SKM-1 treated with dmso at 0.1 percent for 144 hours (cell line): ENCODE results near the gene MYO16.
"Not testable (repeated sequence)": the region's sequence is repeated elsewhere in the genome, so short reads cannot be mapped to it uniquely, and the experiment has no call there.

Experiments
- DNase-seq: peaks from one replicate; lab custom pipeline; 2025; ENCODE audit not compliant: unreplicated experiment; lab: John Stamatoyannopoulos, UW

The MYO16 gene

GRCh38 chr13:109033090-109033489 lies 403.7 kb downstream of the MYO16 start:
- DNase-seq, result no peak

- DNase-seq, result no peak
Observed at GRCh38 chr13:109036078-109036780, 406.8 kb downstream of the MYO16 start.

GRCh38 chr13:109043636-109044035 lies 414.2 kb downstream of the MYO16 start:
- DNase-seq, result no peak

DNA sequence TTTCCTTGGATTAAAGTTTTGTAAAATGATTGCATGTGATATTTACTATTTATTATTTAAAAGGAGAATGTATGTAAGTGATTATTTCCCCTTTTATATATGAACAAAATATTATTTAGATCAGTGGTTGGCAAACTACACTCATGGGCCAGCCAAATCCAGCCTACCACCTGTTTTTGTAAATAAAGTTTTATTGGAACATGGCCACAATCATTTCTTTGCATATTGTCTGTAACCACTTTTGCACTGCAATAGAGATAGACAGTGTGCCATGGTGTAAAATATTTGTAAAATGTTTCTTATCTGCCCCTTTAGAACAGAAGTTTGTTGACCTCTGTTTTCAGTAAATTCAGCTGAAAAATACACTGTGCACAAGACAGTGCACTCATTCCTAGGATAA lies 426.4 kb downstream of the MYO16 start:
- DNase-seq, result no peak

DNA sequence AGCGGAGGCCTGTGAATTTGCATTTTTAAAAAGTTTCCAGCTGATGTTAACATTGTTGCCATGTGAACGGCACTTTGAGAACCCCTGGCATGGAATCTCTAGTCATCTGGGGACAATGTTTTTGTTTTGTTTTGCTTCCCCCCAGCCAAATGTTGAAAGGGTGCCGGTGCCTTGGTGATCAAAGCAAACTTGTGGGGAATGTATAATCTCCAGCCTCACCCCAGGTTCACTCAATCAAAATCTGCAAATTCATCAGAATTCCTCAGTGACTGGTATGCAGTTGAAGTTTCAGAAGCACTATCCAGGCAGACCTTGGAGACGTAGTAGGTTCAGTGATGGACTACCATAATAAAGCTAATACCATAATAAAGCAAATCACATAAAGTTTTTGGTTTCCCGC lies 428.7 kb downstream of the MYO16 start:
- no peak for DNase-seq

GRCh38 chr13:109072505-109072904 lies 443.1 kb downstream of the MYO16 start:
- no peak for DNase-seq

- DNase-seq, result no peak
Observed at GRCh38 chr13:109074436-109074835, 445.0 kb downstream of the MYO16 start.

DNA sequence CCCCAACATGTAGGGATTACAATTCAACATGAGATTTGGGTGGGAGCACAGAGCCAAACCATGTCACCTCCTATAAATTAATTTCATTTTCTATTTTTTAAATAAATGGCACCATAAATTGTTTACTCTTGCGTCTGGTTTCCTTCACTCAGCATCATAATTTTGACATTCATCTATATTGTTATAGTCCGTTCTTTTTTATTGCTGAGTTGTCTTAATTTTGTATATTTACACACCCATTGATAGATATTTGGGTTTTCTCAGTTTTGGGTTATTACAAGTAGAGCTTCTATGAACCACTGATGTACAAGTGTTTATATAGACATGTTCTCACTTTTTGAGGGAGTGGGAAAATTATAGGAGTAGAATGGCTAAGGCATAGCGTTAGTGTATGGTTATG lies 445.4 kb downstream of the MYO16 start:
- DNase-seq, result no peak

DNA sequence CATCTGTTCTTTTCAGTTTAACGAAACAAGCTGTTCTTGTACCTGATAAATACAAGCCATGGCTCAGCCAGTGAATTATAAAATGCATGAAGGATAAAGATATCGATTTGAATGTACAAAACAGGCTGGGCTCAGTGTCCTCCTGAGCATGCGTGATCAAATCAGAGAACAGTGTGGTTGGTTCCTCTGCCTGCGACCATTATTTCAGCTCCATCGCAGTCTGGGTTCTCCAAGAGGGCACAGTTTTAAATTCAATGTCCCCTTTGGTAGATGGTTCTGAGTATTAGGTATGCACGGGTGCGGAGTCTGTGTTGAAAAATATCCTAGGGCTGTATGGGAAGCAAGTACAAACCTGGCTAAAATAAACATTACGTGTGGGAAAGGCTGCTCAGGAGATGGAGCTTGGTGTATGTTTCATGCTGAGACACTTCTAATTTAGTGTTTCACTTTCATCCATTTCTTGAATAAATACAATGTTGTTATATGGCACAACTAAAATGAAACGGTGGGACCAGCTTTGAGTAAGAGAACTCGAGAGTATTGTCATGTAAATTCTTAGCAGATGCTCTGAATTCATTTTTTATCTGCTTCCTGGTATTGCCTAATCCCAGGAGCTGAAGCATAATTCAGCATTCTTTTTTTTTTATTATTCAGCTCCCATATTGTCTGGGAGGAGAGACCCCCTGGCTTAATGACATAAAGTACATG lies 458.7 kb downstream of the MYO16 start:
- DNase-seq, result no peak

DNA sequence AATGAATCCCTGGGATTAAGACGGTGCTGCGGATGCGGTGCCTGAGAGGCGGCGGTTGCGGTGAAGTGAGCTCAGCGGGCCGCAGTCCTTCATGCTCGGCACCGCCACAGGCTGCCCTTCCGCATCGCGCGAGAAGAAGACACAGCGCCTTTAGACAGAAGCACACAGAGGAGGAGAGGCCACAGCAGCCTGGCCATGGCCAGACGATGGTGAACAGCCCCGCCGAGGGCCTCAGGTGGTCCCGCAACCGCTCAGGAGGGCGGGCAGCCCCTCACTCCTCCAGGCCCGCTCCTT lies 459.2 kb downstream of the MYO16 start:
- DNase-seq, result no peak

DNA sequence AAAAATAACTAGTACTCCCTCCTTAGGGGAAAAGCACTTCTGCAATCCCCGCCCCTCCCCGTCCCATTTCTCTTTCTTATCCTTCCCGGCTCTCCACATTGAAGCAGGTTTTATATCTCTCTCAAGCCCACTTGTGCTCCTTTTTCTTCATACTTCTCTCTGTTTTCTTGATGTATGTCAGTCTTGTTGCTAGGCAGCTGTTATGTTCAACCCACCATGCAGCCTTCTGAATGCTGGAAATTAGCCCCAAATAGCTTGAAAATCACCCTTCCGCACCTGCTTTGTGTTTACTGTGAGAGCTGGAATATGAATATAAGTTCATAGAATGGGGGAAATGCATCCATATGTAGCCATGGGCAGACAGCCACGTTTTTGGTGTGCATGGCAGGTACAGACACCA lies 461.4 kb downstream of the MYO16 start:
- no peak for DNase-seq

DNA sequence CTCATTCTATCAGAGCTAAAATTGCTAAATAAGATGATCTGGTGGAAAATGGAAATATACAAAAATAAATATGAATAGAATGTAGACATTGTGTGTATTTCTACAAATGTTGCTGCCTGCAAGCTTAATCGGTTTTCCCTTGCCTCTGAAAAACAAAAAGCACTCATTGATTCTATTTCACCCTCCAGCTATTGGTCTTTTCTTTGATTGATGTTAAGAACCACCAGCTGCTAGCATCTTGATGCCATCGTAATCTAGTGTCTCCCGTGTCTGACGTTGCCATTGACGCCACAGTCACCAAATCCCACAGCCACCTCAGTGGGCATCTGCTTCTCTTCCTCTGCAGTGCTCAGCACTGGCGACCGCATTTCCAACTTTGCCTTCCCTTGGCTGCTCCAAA lies 461.8 kb downstream of the MYO16 start:
- DNase-seq, result no peak

- not testable (repeated sequence) for DNase-seq
Observed at GRCh38 chr13:109092186-109092585, 462.8 kb downstream of the MYO16 start.

DNA sequence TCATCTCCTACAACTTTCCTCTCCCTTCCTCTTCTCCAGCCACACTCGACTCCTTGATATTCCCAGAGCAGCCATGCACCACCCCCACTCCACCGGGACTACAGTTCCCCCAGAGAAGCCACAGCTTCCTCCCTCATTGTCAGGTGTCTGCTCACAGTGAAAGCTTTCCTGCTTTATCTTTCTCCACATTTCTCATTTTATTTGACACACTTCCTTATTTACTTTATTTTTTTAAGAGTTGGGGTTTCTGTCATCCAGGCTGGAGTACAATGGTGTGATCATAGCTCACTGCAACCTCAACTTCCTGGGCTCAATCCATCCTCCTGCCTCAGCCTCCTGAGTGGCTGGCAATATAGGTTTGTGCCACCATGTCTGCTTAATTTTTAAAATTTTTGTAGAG lies 464.6 kb downstream of the MYO16 start:
- peak; percentile 2 for DNase-seq

DNA sequence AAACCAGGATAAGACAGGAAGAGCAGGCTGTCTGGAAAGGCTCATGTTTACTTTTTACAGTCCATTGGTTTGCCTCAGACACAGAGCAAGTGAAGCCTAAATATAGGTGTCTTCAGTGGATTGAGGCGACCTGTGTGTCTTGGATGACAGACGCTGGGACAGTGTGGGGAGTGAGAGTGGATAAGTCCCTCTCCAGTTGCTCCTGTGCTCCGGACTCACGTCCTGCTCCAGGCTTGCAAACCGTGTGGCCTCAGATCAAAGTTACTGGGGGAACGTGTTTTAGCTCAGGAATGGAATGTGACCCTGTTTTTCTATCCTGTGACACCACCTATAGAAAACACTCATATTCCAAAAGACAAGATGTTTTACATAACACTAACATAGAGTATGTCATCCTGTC lies 465.7 kb downstream of the MYO16 start:
- no peak for DNase-seq

GRCh38 chr13:109096101-109096500 lies 466.7 kb downstream of the MYO16 start:
- no peak for DNase-seq

DNA sequence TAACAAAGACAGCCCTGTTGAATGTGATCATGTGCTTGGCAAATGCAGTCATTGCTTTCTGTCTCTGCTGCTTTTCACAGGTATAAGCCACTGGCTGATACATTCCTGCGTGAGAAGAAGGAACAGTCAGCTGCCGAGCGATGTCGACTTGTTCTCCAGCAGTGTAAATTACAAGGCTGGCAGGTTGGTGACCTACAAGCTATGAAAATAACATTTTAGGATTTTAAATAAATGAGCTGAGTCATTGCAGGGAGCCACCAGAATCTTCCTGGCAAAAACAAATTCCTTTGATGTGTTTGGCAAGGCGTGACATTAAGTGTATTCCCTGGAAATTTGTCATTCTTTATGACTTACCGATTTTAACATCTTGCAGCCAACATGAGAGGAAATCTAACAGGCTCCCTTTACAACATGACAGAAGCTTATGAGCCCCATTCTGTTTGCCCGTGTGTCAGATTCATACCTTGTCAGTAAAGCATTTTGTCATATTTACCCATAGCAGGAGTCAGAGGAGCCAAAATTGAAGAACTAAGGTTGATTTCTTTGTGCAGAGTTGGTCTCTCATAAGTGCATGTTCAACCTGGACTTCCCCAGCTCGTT lies 471.4 kb downstream of the MYO16 start:
- no peak for DNase-seq

DNA sequence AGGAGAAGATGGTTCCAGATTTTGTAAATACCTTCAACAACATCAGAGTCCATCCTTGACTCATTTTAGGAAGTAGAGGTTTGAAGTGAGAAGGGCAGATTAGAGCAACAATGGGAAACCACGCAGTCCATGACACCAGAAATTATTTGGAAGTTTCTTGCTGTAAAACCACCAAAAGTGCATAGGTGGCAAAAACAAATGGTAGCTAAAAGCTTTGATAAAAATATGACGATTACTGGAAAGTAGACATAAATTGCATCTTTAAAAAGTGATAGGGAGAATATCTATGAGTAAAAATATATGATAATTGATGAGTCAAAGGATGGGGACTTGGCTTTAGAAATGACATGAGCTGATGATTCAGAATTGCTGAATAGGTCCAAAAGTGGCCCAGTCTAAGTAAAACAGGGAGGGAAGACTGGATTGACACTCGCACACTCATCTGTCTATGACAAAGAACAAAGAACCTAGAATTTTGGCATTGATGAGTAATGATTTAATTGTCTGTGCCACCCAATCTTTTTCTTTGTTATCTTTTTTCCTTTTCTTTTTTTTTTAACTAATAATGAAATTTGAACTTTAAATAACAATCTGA lies 472.2 kb downstream of the MYO16 start:
- DNase-seq, result no peak

DNA sequence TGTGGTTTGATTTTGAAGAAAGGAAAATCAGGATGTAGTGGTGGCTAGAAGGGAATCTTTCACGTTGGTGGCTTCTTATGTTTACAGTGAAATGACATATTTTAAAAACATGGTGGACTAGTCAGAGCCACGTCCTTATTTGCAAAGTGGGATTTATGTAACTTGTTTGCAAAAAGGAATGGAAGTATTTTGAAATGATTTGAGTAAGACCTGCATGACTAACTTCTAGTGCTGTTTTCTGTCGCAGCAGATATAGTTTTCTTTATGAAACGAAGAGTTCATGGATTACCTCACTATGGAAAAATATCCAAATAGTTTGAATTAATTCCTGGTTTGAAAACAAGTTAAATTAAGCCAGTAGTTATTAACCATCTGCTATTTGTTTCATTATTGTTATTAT lies 476.5 kb downstream of the MYO16 start:
- no peak for DNase-seq

DNA sequence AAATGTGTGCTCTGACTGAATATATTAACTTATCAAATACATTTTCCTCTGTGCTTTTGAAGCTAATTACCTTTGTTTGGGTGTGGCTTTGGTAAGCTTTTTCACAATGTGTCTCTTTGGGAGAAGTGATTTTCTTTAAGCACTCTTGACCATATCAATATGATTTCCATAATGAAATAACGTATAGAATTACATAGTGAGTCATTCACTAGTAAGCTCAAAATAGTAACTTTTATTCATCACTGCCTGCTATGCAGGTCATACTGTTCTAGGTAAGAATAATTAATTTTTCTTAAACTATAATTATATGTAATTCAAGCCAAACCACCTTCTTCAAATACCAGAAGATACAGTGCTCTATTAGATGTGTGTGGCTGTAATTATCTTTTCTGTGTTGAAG lies 480.7 kb downstream of the MYO16 start:
- no peak for DNase-seq

DNA sequence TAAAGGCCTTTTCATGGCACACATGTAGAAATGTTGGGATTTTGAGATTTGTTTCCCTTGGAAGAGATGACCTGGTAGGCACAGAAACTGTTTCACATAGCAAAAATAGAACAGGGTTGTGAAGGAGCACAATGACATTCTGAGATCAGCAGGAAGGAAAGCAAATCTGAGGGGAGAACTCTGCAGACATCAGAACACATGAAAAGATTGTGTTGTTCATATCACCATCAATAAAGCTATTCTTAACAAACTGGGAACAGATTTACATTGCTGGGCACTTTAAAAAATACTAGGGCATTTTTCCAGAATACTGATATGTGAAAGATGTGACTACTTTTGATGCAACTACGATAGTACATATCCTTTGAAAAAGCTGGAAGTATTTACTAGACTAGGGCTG lies 481.7 kb downstream of the MYO16 start:
- DNase-seq, result no peak

GRCh38 chr13:109113427-109113826 lies 484.0 kb downstream of the MYO16 start:
- DNase-seq, result no peak
